SJCRH30 (cell line): ENCODE results near the gene TMEM176A. TPM values are rescaled to one million over a fixed set of nuclear protein-coding genes. Genes with fewer than 3 reads are reported as not detected.

Source experiments
- DNase-seq, 2 experiments: peaks; one replicate each; pipeline ENCODE4 v3.0.0-alpha.2; 2015 to 2020
- H3K27ac ChIP-seq: fragments of 250-450 bp; sonication (Bioruptor Pico); 2 replicates; pipeline ENCODE4 v1.5.1; 2020; ENCODE audit warnings: mild to moderate bottlenecking, moderate library complexity
- H3K27me3 ChIP-seq: fragments of 250-450 bp; sonication (Bioruptor Pico); 2 replicates; pipeline ENCODE4 v1.5.1; 2020; ENCODE audit warnings: mild to moderate bottlenecking, moderate library complexity
- H3K36me3 ChIP-seq: fragments of 250-450 bp; sonication (Bioruptor Pico); 2 replicates; pipeline ENCODE4 v1.5.1; 2020; ENCODE audit warnings: mild to moderate bottlenecking, moderate library complexity
- H3K4me1 ChIP-seq: fragments of 250-450 bp; sonication (Bioruptor Pico); 2 replicates; pipeline ENCODE4 v1.5.1; 2020; ENCODE audit warnings: mild to moderate bottlenecking, moderate library complexity
- H3K4me3 ChIP-seq: fragments of 250-450 bp; sonication (Bioruptor Pico); 2 replicates; pipeline ENCODE4 v1.5.1; 2020; ENCODE audit warnings: mild to moderate bottlenecking, moderate library complexity
- H3K9me3 ChIP-seq: fragments of 250-450 bp; sonication (Bioruptor Pico); replicated peaks from 2 replicates; pipeline ENCODE4 v1.5.1; 2020; ENCODE audit warnings: mild to moderate bottlenecking, moderate library complexity
- total RNA-seq: library from RNA; depleted of rRNA; stranded (reverse); fragments of >200 nt; shearing (Covaris generic); gene quantifications from 2 replicates; pipeline ENCODE4 v1.2.3, GENCODE V29; 2014

TMEM176A gene
- total RNA-seq, 1 experiment from 2014 or later = not detected

DNA sequence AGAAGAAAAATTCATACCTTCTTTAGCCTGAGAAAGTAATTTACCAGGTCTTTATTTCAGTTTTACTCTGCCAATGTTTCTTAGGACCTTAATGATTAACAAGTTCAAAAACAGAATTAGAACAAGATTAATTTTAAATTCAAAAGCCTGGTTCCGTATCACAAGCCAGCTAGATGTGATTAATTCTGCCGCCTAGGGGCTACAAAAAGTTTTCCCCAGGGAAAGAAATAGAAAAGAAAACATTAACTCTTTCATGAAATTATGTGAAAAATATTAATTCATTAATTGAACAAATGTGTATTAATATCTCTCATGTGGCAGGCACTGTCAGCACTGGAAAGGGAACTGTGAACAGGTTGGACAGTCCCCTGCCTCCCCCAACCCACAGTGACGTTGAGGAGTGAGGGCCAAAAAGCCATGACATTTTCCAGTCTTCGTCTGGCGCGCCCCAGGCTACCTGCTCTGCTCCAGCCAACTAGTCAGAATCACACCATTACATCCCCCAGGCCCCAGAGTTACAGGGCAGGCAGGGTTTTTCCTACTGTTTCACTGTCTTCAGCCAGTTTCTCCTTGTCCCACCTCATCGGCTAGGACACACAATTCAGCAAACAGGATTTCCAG lies 20.1 kb downstream of the TMEM176A start:
- peaks cover 6% of the 10 kb centered on the region; the same call in 1 of the 2 replicates for H3K9me3 ChIP-seq
- H3K27ac ChIP-seq = no peak overlapping the region
- no peak overlapping the region for H3K4me3 ChIP-seq
- no peaks in the 10 kb centered on the region for H3K4me1 ChIP-seq
- no peak for DNase-seq
- no peaks in the 10 kb centered on the region for H3K36me3 ChIP-seq
- H3K27me3 ChIP-seq = peaks cover 3% of the 10 kb centered on the region; the same call in 1 of the 2 replicates

DNA sequence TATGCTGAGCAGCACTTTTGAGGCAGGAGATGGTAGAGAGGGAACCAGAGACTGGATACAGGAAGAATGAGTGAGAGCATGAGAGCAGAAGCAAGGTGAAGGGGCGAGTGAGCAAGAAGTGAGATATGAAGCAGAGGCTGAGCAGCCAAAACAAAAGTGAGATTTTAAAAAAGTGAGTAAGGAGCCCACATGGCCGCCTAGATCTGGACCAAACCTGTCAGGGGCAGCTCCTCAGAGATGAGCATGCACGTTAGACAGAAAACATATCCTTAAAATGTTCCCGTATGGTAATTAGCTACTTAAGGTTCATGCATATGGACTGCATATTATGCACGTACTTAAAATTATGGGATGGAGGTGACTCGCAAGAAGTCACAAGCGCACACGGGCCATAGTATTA lies 22.5 kb downstream of the TMEM176A start:
- no peak for DNase-seq
- Histone ChIP-seq H3K27ac (no peak overlapping the region), H3K9me3 (no peaks in the 10 kb centered on the region), H3K4me1 (no peaks in the 10 kb centered on the region), H3K4me3 (no peak overlapping the region), H3K27me3 (no peaks in the 10 kb centered on the region), H3K36me3 (no peaks in the 10 kb centered on the region)

DNA sequence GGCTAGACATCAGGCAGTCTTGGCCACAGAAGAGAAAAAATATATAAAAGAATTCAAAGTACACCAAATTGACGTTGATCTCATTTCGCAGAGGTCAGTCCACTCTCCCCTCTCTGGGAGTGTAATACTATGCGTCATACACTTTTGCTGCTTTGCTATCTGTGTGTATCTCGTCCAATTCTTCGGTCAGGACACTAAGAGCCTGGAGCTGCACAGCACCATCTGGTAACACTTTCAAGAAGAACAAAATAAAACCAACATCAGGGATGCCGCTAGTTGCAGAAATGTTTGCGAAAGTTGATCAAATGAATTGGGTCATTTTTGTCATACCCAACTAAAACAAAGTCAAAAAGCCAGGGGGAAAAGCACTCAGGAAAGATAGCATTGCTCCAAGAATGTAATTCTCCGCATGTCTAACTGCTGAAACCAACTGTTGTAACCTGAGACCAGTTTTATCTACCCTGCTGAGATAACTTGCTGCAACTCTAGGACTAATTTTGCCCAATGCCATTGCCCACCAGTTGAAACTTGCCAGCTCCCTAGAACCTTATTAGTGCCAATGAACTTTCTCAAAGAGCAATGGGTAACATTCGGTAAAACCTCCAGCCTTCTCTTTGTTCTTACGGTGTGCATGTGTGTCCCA lies 23.0 kb downstream of the TMEM176A start:
- no peak for DNase-seq
- no peaks in the 10 kb centered on the region for H3K4me1 ChIP-seq

DNA sequence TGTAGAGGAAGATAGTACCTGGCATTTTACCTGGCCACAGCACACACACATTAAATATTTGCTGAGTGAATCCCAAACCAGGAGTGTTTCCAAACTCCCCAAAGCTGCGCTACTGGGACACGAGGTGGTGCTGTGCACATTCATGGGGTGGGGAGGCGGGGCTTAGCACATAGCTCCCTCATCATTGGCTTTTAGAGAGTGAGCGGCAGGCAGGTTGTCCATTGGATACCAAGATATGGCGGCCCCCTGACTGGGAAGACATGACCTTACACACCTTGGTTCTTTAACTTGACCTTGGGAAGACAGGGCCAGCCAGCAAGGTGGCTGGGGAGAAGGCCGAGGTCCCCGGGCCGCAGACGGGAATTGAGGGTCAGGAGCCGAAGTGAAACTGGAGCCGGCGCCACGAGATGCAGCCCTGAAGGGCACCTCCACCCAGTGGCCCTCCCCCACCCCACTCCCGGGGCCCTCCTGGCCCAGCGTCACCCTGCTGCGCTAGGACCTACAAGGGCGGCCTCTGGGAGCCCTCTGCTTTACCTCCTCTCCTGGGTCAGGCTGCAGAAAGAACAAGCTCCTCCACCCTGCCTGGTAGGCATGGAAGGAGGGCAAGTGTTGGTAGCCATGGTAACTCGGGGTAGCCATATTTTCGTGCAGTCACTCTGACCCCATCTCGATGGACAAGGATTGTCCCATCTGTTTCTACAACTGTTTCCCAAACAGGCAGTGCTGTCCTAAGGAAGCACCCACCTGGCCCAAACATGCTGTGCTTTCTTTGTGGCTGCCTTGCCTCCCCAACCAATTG lies 24.0 kb downstream of the TMEM176A start:
- Histone ChIP-seq H3K27ac (no peak overlapping the region), H3K36me3 (no peaks in the 10 kb centered on the region)

More for the DNA sequence above, 23.0 kb downstream of the TMEM176A start:
- H3K27ac ChIP-seq = no peak overlapping the region
- H3K4me3 ChIP-seq = no peak overlapping the region
- no peaks in the 10 kb centered on the region for H3K9me3 ChIP-seq
- no peaks in the 10 kb centered on the region for H3K36me3 ChIP-seq
- no peaks in the 10 kb centered on the region for H3K27me3 ChIP-seq

DNA sequence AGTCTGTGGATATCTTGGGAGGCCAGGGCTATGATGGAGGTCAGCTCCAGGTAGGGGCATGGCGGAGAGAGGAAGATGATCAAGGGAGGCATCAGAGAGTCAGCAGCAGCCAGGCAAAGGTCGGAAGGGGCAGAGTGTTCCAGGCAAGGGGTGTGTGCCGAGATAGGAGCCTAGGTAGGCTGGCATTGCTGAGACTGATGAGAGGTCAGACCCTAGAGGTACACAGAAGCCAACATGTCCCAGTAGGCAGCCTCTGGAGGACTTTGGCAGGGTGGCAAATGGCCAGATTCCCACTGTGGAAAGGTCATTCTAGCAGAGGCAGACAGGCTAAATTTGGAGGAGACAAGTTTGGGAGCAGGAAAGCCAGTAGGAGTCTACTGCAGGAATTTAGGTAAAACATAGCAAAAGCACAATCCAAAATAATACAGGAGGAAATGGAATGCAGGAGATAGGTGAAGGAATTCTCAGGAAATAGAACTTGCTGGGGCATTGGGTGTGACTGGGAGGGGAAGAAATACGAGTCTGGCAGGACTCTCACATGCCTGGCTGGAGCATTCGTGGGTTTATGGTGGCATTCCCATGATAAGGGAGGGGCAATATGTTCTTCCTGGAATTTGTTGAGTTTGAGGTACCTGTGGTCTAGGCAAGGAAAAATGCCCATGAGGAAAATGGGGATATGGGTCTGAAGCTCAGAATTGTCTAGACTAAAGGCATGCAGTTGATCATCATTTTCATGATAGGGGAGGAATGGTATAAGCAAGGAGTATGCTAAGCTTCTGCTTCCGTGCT lies 25.7 kb downstream of the TMEM176A start:
- Histone ChIP-seq H3K9me3 (no peaks in the 10 kb centered on the region), H3K36me3 (no peaks in the 10 kb centered on the region)
- no peak for DNase-seq

More for the DNA sequence above, 24.0 kb downstream of the TMEM176A start:
- no peaks in the 10 kb centered on the region for H3K4me1 ChIP-seq
- DNase-seq = no peak
- H3K9me3 ChIP-seq = no peaks in the 10 kb centered on the region
- no peak overlapping the region for H3K4me3 ChIP-seq
- H3K27me3 ChIP-seq = no peaks in the 10 kb centered on the region

DNA sequence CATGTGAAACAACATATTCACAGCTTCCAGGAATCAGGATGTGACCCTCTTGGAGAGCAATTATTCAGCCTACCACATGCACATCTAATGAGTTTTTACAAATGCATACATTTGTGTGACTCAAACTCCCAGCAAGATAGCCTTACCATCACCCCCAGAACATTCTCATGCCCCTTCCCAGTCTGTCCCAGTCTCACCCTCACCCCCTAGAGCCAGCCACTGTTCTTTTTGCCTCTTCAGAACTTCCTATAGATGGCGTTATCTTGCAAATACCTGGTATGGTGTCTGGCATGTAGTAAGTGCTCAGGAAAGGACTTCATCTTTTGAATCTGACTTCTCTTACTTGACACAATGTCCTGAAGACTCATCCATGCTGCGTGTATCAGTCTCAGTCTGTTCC lies 27.8 kb downstream of the TMEM176A start:
- H3K27ac ChIP-seq = no peak overlapping the region
- H3K27me3 ChIP-seq = no peaks in the 10 kb centered on the region
- no peak for DNase-seq
- no peaks in the 10 kb centered on the region for H3K4me1 ChIP-seq
- H3K9me3 ChIP-seq = no peaks in the 10 kb centered on the region
- no peak overlapping the region for H3K4me3 ChIP-seq
- no peaks in the 10 kb centered on the region for H3K36me3 ChIP-seq

More for the DNA sequence above, 25.7 kb downstream of the TMEM176A start:
- Histone ChIP-seq H3K4me1 (no peaks in the 10 kb centered on the region), H3K4me3 (no peak overlapping the region), H3K27ac (no peak overlapping the region), H3K27me3 (no peaks in the 10 kb centered on the region)

DNA sequence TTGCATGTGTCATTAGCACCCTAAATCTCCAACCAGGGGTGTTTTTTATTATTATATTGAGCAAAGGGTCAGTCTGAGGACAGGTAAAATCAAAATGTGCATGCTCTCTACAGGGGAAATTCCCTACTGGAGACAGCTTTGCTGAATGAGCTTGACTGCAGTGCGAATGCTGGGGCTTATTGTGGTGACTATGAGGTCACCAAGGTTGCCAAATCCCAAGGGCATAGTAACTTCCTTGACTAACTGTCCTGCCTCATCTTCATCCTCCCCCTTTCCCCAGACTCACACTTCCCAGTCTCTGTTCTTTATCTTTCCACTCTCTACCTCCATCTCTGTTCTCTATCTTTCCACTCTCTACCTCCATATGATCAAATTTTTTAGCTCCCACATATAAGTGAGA lies 28.9 kb downstream of the TMEM176A start:
- Histone ChIP-seq H3K27ac (no peak overlapping the region), H3K36me3 (no peaks in the 10 kb centered on the region), H3K4me1 (no peaks in the 10 kb centered on the region), H3K9me3 (no peaks in the 10 kb centered on the region), H3K27me3 (no peaks in the 10 kb centered on the region), H3K4me3 (no peak overlapping the region)
- no peak for DNase-seq

DNA sequence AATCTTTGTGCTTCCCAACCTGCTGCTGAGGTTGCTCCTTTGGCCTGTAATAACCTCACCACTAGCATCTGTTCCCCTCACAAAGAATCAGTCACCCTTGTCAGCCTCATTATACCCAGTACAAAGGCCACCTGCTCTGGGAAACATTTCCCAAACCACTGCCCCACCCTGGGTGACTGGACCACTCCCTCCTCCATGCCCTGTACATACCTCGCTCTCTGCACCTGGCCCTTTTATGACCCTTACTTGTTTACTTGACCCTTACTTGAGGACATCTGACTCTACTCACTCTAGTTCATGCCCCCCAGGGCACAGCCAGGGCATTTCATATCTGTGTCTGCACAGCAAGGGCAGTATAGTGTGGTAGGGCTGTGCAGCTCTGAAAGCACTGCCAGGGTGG lies 30.4 kb downstream of the TMEM176A start:
- no peak overlapping the region for H3K27ac ChIP-seq
- H3K36me3 ChIP-seq = no peaks in the 10 kb centered on the region
- no peaks in the 10 kb centered on the region for H3K4me1 ChIP-seq
- DNase-seq = no peak
- no peaks in the 10 kb centered on the region for H3K27me3 ChIP-seq
- no peaks in the 10 kb centered on the region for H3K9me3 ChIP-seq
- H3K4me3 ChIP-seq = no peak overlapping the region

DNA sequence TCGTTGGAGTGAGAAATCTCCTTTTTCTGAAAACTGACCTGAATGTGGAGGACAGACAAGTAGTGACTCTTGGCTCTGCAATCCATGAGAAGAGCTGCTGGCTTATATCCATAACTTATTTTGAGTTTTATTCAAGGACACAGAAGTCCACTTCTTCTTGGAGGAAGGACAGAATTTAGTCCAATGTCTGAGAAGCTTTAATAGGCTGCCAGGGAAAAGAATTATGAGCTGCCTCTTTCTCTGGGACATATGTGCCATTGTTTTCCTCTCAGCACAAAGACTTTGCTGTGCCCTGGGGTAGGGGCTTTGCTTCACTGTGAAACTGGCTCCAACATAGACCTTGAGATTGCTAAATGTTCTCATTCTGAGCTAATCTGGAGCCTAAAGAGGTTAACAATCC lies 31.3 kb downstream of the TMEM176A start:
- Histone ChIP-seq H3K9me3 (no peaks in the 10 kb centered on the region), H3K36me3 (no peaks in the 10 kb centered on the region), H3K4me3 (no peak overlapping the region), H3K4me1 (no peaks in the 10 kb centered on the region), H3K27me3 (no peaks in the 10 kb centered on the region), H3K27ac (no peak overlapping the region)
- DNase-seq = no peak

DNA sequence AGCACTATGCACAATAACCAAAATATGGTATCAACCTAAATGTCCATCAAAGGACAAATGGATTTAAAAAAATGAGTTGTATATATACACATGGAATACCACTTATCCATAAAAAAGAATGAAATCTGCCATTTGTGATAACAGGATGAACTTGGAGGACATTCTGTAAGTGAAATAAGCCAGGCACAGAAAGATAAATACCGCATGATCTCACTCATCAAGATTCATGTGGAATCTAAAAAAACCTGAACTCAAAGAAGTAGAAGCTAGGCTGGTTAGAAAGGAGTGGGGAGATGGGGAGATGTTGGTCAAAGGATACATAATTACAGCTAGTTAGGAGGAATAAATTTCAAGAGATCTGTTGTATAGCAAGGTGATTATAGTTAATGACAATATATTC lies 34.5 kb downstream of the TMEM176A start:
- DNase-seq = no peak
- Histone ChIP-seq H3K27ac (no peak overlapping the region), H3K9me3 (no peaks in the 10 kb centered on the region), H3K4me3 (no peak overlapping the region), H3K4me1 (no peaks in the 10 kb centered on the region), H3K27me3 (no peaks in the 10 kb centered on the region), H3K36me3 (no peaks in the 10 kb centered on the region)

DNA sequence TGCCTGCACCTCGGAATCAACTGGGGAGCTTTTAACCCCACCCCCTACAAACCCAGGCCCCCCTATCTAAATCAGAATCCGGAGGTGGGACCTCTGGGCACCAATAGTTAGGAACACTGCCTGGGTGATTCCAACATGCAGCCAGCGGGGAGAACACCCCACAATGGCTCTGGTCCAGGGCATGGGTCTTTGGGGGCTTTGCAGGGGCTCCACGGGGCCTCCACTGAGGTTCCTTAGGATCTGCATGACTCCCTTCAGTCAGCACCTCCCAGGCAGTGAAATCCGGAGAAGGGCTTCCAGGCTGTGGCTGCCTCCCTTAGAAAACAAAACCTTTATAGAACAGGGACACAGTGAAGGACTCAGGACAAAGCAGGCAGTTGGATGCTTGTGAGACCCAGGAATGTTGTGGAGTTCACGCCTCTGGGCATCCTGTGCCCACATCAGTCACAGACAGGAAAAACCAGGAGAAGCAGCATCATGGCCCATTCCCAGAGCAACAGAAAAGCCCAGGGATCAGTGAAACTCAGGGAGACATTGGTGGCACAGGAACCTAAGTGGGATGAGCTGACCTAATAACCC lies 35.2 kb downstream of the TMEM176A start:
- no peaks in the 10 kb centered on the region for H3K9me3 ChIP-seq
- H3K4me1 ChIP-seq = no peaks in the 10 kb centered on the region
- H3K27me3 ChIP-seq = peaks cover 6% of the 10 kb centered on the region; the same call in 1 of the 2 replicates
- DNase-seq = no peak
- no peak overlapping the region for H3K4me3 ChIP-seq
- H3K27ac ChIP-seq = no peak overlapping the region
- no peaks in the 10 kb centered on the region for H3K36me3 ChIP-seq

DNA sequence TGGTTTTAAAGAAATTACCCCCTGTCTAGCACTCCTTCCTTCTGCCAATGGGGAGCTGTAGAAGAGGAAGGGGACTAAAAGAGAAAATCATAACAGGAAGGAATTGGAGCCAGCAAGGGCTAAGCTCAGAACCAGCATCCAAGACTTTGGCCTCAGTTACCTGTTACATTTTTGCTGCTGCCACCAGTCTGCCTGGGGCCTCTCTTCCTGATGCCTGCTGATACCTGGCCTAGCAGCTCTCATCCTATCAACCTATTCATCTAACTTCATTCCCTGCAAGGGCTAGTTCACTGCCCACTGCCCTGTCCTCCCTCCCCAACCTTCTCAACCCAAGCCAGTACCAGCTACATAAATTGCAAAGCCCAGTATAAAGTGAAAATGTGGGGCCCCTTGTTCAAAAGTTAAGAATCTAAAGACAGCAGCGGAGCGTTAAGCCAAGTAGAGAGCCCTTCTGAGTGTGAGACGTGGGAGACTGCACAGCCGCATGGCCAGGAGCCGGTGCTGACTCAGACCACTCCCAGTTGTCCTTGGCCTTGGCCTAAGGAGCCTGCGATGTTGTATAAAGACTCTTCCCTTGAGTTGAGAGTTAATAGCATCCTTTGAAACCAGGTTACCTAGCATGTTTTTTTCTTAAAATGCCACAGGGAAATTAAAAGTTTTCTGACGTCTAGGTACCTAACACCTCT lies 38.5 kb downstream of the TMEM176A start:
- no peaks in the 10 kb centered on the region for H3K36me3 ChIP-seq
- H3K27me3 ChIP-seq = peaks cover 6% of the 10 kb centered on the region; the same call in 1 of the 2 replicates
- no peaks in the 10 kb centered on the region for H3K9me3 ChIP-seq
- H3K27ac ChIP-seq = no peak overlapping the region
- H3K4me3 ChIP-seq = no peak overlapping the region
- H3K4me1 ChIP-seq = no peaks in the 10 kb centered on the region
- no peak for DNase-seq

DNA sequence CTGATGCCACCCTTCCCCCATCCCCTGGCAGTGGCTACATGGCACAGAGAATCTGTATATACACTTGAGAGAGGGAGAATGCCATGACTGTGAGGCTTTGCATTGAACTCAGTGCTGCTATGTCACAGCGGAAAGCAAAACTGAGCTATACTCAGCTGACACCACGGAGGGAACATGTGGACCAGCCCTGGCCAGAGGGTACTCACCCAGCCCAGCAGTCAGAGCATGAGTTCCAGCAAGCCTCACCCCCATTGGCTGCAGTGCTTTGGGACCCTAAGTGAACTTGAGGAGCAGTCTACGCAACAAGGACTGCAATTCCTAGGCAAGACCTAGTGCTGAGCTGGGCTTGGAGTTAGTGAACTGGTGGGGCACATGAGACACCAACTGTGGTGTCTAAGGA lies 41.4 kb downstream of the TMEM176A start:
- no peak for DNase-seq
- Histone ChIP-seq H3K4me3 (no peak overlapping the region), H3K4me1 (0 out of 2 replicates have a peak, but pooled peaks cover 2% of the 10 kb centered on the region), H3K27ac (no peak overlapping the region), H3K27me3 (peaks cover 21% of the 10 kb centered on the region), H3K9me3 (no peaks in the 10 kb centered on the region), H3K36me3 (no peaks in the 10 kb centered on the region)

DNA sequence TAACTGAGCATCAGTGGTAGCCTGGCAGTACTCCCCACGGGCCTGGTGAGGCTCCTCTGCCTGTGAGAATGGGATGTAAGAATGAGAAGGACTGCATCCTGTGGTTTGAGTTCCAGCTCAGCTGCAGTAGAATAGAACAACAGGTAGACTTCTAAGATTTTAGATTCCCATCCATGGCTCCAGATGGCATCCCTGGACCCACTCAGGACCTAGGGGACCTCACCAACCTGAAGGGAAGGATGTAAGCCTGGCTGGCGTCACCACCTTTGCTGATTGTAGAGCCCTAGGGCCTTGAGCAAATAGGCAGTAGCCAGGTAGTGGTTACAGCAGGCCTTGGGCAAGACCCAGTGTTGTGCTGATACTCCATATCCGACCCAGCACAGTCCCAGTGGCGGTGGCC lies 42.1 kb downstream of the TMEM176A start:
- Histone ChIP-seq H3K4me3 (no peak overlapping the region), H3K4me1 (0 out of 2 replicates have a peak, but pooled peaks cover 2% of the 10 kb centered on the region), H3K27me3 (peaks cover 21% of the 10 kb centered on the region), H3K27ac (no peak overlapping the region), H3K9me3 (no peaks in the 10 kb centered on the region), H3K36me3 (no peaks in the 10 kb centered on the region)
- no peak for DNase-seq
